Omental fat pad (tissue), 4 donors: ENCODE measurements around the gene SEZ6. TPM values are rescaled to one million over a fixed set of nuclear protein-coding genes. Genes with fewer than 3 reads are reported as not detected.

ENCODE experiments used
- ATAC-seq: fragments of 150-250 bp; one replicate; pipeline ENCODE4 v1.9.1; 2016; ENCODE audit warnings: mild to moderate bottlenecking, moderate library complexity; ENCODE audit not compliant: low FRiP score
- DNase-seq: peaks from one replicate; pipeline ENCODE4 v3.0.0-alpha.2; 2019; ENCODE audit warnings: low spot score
- total RNA-seq, 4 donors: library from RNA; depleted of rRNA; stranded (reverse); fragments of >200 nt; gene quantifications; one replicate each; pipeline ENCODE4 v1.1.0, GENCODE V29; 2016
- TF ChIP-seq, protein P1 (sequence below), 3 donors: fragments of 450-650 bp; IDR thresholded peaks; one replicate each; pipeline ENCODE4 v1.5.1; 2016 to 2017; ENCODE audit warnings: antibody characterized with exemption in 3 of 3, mild to moderate bottlenecking in 3 of 3, moderate library complexity in 2 of 3

The SEZ6 gene
- total RNA-seq, 4 donors from 2014 or later, result not detected

DNA sequence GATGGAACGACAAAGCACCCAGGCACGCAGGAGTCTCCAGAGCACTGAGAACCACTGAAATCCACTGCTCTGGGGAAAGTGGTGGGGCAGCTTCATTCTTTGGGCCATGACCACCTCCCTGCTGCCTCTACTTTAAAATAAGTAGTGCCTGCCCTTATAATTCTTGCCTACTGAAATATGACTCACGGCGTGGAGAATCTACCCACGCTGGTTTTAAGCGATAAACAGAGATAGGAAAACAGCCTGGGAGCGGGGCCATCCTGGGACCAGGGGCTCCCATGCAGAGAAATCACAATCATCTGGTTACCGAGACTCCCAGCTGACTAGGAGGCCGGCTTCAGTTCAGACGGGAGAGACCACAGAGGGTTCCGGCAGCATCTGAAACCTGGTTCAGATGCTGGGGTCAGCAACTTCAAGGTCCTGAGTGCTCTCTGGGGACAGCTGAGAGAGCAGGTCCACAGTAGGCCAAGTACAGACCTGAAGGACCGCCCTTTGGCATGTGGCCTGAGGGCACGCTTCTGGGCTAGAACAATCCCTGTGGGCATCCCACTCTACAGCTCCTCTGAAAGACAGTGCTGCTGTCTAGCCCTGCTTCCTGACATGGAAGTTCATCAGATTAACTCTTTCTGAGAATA is 94.3 kb downstream of the SEZ6 start:
- DNase-seq, result no peak
- TF ChIP-seq, protein P1, sequence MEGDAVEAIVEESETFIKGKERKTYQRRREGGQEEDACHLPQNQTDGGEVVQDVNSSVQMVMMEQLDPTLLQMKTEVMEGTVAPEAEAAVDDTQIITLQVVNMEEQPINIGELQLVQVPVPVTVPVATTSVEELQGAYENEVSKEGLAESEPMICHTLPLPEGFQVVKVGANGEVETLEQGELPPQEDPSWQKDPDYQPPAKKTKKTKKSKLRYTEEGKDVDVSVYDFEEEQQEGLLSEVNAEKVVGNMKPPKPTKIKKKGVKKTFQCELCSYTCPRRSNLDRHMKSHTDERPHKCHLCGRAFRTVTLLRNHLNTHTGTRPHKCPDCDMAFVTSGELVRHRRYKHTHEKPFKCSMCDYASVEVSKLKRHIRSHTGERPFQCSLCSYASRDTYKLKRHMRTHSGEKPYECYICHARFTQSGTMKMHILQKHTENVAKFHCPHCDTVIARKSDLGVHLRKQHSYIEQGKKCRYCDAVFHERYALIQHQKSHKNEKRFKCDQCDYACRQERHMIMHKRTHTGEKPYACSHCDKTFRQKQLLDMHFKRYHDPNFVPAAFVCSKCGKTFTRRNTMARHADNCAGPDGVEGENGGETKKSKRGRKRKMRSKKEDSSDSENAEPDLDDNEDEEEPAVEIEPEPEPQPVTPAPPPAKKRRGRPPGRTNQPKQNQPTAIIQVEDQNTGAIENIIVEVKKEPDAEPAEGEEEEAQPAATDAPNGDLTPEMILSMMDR (IDR thresholded peaks at IDR 0.05), result no peak

DNA sequence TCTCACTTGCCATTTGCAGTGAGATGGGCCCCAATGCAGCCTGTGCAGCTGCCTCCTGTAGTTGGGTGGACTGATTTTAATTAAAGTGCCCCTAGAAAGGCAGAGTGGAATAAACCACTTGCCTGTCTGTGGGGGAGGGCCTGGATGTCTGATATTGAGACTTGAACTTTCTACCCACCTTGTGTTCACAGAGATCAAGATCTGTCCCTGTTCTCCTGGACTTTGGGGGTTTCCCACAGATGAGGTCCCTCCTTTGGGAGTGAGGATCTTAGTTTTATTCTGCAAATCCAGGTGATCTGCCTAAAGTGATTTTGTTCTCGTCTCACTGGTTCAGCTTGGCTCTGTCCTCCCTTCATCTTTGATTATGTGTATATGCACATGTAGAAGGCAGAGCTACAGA is 95.3 kb downstream of the SEZ6 start:
- ATAC-seq (no peak), DNase-seq (no peak)
- TF ChIP-seq, protein P1 (IDR thresholded peaks at IDR 0.05), result no peak

More for the DNA sequence above, 94.3 kb downstream of the SEZ6 start:
- ATAC-seq, result no peak

DNA sequence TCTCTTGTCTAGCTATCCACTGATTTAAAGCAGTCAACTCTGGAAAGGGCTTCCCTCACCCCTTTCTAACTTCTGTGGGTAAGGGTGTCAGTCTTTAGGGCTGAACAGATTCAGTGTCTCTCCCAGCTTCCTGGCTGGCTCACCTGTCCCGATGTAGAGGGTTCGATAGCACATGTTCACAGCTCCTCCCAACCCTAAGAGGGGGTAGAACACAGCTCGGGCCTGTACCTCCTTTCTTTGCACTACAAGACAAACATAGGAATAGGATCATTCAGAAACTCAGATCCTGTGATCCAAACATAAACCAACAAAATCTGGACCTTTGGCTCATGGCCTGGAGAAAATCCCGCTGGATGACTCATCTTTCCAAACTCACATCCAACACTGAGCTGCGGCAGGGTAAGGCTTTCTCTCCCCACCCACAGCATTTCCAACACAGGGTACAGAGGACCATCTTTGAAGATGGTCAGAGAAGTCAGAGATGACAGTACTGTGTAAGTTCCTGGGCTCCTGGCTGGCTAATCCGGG is 97.1 kb downstream of the SEZ6 start:
- peak; percentile 69 for ATAC-seq
- no peak for DNase-seq
- TF ChIP-seq, protein P1 (IDR thresholded peaks at IDR 0.05), result no peak

DNA sequence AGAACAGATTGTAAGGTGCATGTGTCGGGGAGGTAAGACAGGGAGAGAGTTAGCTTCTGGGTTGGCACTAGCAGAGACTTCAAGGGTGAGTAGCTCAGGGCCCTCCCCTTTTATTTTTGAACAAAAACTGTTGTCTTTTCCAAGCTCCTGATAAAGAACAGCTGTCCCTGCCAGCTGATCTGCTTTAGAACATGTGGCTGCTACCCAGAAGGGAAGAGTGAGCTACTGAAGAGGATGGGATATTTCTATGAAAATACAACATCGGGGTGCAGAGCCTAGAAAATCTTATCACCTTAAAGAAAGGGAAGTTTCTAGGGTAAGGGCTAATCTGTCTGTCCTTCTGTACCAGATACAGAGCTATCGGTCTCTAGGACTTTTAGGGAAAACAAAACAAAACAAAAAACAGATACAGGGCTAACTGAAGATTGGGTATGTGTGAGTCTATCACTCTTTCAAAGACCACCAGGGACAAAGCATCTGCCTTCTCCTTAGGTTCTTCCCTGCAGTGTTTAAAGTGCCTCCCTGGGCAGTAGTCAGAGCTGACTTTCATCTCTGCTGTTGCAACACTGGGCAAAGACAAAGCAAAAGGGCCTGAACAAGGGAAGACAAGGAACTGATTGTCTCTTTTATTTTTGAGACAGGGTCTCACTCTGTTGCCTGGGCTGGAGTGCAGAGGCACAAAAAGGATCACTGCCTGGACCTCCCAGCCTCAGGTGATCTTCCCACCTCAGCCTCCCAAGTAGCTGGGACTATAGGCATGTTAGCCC is 97.9 kb downstream of the SEZ6 start:
- ATAC-seq, result no peak
- no peak for DNase-seq
- TF ChIP-seq, protein P1 (IDR thresholded peaks at IDR 0.05), result no peak

DNA sequence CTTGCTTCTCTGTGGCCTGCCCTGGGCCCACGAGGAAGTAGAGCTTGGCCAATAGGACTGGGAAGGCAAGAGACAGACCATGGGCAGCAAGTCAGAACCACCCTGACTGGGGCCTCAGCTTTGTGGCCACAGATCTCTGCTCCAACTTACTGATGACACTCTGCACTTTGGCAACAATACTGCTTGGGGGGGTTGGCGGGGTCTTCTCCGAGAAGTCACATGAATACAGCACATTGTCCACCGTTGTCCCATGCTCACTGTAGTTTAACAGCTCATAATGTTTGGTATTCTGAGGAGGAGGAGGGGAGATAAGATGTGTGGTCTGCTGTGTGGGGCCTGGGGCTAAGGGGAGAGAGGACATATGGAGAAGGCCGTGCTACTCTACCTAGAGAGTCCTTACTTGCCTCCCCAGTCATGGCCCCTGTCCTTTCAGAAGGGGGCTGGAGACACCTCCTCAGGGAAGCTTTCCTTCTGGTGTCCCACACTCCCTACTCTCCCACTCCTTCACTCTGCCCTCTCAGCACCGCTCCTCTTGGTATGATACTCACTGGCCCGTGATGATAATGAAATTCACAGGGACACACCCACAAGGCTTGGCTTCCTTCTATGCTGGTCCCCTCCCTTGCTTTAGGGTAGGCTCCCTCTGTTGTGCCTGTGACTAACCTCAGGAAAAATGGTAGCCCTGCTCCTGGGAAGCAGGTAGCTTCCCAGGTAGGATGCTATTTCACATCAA is 99.0 kb downstream of the SEZ6 start:
- TF ChIP-seq, protein P1 (IDR thresholded peaks at IDR 0.05), result no peak
- ATAC-seq (no peak), DNase-seq (no peak)

DNA sequence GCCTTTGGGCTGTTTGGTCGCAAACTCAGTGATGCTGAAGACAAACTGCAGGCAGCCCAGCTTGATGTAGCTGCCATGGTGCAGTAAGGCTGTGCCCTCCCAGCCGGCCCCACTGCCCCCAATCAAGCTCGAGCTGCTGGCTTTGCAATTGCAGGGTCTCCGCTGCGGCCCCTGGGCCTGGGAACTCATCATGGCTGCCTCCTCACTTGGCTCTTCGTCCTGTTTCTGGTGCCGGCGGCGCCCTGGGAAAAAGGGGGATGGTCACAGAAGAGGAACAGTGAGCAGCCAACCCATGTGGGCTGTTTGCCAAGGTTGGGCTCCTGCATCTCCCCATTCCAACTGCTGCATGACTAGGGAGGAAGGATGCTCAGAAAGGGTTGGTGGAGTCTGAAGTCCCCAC is 99.6 kb downstream of the SEZ6 start:
- TF ChIP-seq, protein P1 (IDR thresholded peaks at IDR 0.05), result no peak
- DNase-seq, result no peak
- ATAC-seq, result no peak

Other genes with a start within 250 kb of the SEZ6 start
- gene FAM222B, start 163.2 kb downstream of the SEZ6 start, total RNA-seq, result 10 to 100 TPM; 12.2 to 19.0 (median 14.0) TPM
- 10 to 100 TPM; 21.3 to 35.9 (median 27.8) TPM for gene ERAL1, start 151.0 kb downstream of the SEZ6 start, total RNA-seq
- gene FLOT2, start 108.3 kb downstream of the SEZ6 start, total RNA-seq, result 10 to 100 TPM; 51.1 to 95.0 (median 68.3) TPM
- gene DHRS13, start 103.0 kb downstream of the SEZ6 start, total RNA-seq, result 10 to 100 TPM in 1 of 4 donors, 1 to 10 TPM in 3; 5.0 to 11.3 (median 6.3) TPM
- gene PHF12, start 54.5 kb downstream of the SEZ6 start, total RNA-seq, result 10 to 100 TPM; 15.6 to 47.1 (median 27.6) TPM
- 1 to 10 TPM in 2 of 4 donors, under 1 TPM in 2; 0.82 to 4.9 (median 1.6) TPM for gene PIPOX, start 37.1 kb upstream of the SEZ6 start, total RNA-seq
- gene MYO18A, start 174.4 kb upstream of the SEZ6 start, total RNA-seq, result 10 to 100 TPM; 33.1 to 99.0 (median 50.6) TPM
- not detected for gene CRYBA1, start 240.8 kb upstream of the SEZ6 start, total RNA-seq